Right lobe of liver (tissue), 6 donors: ENCODE data around the gene CS. TPM values are rescaled to one million over a fixed set of nuclear protein-coding genes. Genes with fewer than 3 reads are reported as not detected.

Experiments
- ATAC-seq, 4 donors: fragments of 200-7000 bp; cut with Tn5 transposase; one replicate each; pipeline ENCODE4 v1.9.1; 2020; ENCODE audit warnings: mild to moderate bottlenecking in 4 of 4, moderate library complexity in 4 of 4
- DNase-seq, 3 donors: peaks; one replicate each; pipeline ENCODE4 v3.0.0-alpha.2; 2020
- H3K27ac ChIP-seq, 3 donors: fragments of 200-600 bp; one replicate each; pipeline ENCODE4 v1.8.0; 2022
- H3K27me3 ChIP-seq, 2 donors: fragments of 200-600 bp; one replicate each; pipeline ENCODE4 v1.8.0; 2022
- H3K36me3 ChIP-seq, 4 donors: fragments of 200-600 bp; sonication (generic) in 1 of 4; one replicate each; pipeline versions ENCODE4 v1.5.1 to v1.8.0; 2017 to 2022; ENCODE audit warnings: control low read depth in 1 of 4
- H3K4me1 ChIP-seq, 4 donors: fragments of 200-600 bp; sonication (generic) in 1 of 4; one replicate each; pipeline versions ENCODE4 v1.5.1 to v1.8.0; 2017 to 2022; ENCODE audit warnings: control low read depth in 1 of 4
- H3K4me3 ChIP-seq, 3 donors: fragments of 200-600 bp; one replicate each; pipeline ENCODE4 v1.8.0; 2022
- H3K9me3 ChIP-seq, 4 donors: fragments of 200-600 bp; sonication (generic) in 1 of 4; one replicate each; pipeline versions ENCODE4 v1.5.1 to v1.8.0; 2017 to 2022; ENCODE audit warnings: control low read depth in 1 of 4
- CTCF ChIP-seq, 4 donors: fragments of 200-600 bp in 3 of 4; fragments of 450-650 bp in 1 of 4; IDR thresholded peaks; one replicate each; pipeline versions ENCODE4 v1.5.1 to v1.8.0; 2016 to 2022; ENCODE audit warnings: antibody characterized with exemption in 4 of 4, mild to moderate bottlenecking in 2 of 4
- POLR2A ChIP-seq: fragments of 450-650 bp; IDR thresholded peaks from one replicate; pipeline ENCODE4 v1.6.1; 2017; ENCODE audit warnings: antibody characterized with exemption, mild to moderate bottlenecking
- WGBS: methylation state at CpG from one replicate; pipeline ENCODE4 v1.1.6; 2018; ENCODE audit warnings: low coverage, low lambda C conversion rate; ENCODE audit not compliant: insufficient coverage; ENCODE audit errors: missing lambda C conversion rate; 5-methylcytosine and 5-hydroxymethylcytosine counted together
- intact Hi-C, 2 donors: fragments of 100-400 bp; cut with DNase I; formaldehyde crosslinking; loops; one replicate each; pipeline versions ENCODE4 v1.11.2 to v1.14.1; 2022
- total RNA-seq, 6 experiments: library from RNA; depleted of rRNA in 2 of 6; stranded (reverse); fragments of >200 nt in 2 of 6; fragmentation: NEBNext Ultra II Directional in 3 of 6; extraction: Animal tissue kit (Norgen Biotek cat#: 25700) in 3 of 6; gene quantifications; one replicate each; pipeline versions ENCODE4 v1.1.0 to v1.2.4, GENCODE V29; 2016 to 2023
- donor health status: DM: no; HTN: yes; CAD: no.
- donor health status: DM: no; HTN: no; CAD: no.
- donor health status: DM: no; HTN: no; CAD: no.
- donor health status: DM: no; HTN: yes; CAD: no.
- donor health status: DM: no; HTN: yes; CAD: no.

CS gene
- total RNA-seq, 6 experiments from 2014 or later = 45.6 to 109 (median 61.2) TPM

GRCh38 chr12:56260921-56261320 lies 39.2 kb downstream of the CS start:
- intact Hi-C loops = no loop called here
- DNase-seq (no peak), ATAC-seq (no peak)
- no peak for TF ChIP-seq CTCF (IDR thresholded peaks at IDR 0.05)
- TF ChIP-seq POLR2A = no peak
- Histone ChIP-seq H3K4me1 (peaks cover 0 to 17% (median 8%) of the 10 kb centered on the region in 4 donors), H3K9me3 (no peaks in the 10 kb centered on the region), H3K27me3 (no peaks in the 10 kb centered on the region), H3K4me3 (no peak overlapping the region), H3K36me3 (peaks cover 0 to 10% (median 0%) of the 10 kb centered on the region in 4 donors), H3K27ac (no peak overlapping the region)
- WGBS = 67% methylated on average over 3 of the region's 3 CpGs

- no peak for DNase-seq
- 95% methylated on average over 8 of the region's 8 CpGs for WGBS
- H3K4me3 ChIP-seq = no peak overlapping the region
- peaks cover 0 to 15% (median 0%) of the 10 kb centered on the region in 4 donors for H3K36me3 ChIP-seq
- intact Hi-C loops = no loop called here
- no peak for ATAC-seq
- peaks cover 0 to 15% (median 7%) of the 10 kb centered on the region in 4 donors for H3K4me1 ChIP-seq
- H3K27ac ChIP-seq = no peak overlapping the region
- no peaks in the 10 kb centered on the region for H3K27me3 ChIP-seq
- TF ChIP-seq CTCF (IDR thresholded peaks at IDR 0.05) (no peak), POLR2A (no peak)
- no peaks in the 10 kb centered on the region for H3K9me3 ChIP-seq
These were observed 39.8 kb downstream of the CS start for GRCh38 chr12:56260380-56260779.

- no peak for TF ChIP-seq CTCF (IDR thresholded peaks at IDR 0.05)
- TF ChIP-seq POLR2A = no peak
- intact Hi-C loops = no loop called here
- DNase-seq (no peak), ATAC-seq (no peak)
- Histone ChIP-seq H3K4me1 (peaks cover 0 to 15% (median 7%) of the 10 kb centered on the region in 4 donors), H3K9me3 (no peaks in the 10 kb centered on the region), H3K36me3 (peaks cover 0 to 30% (median 8%) of the 10 kb centered on the region in 4 donors), H3K27ac (peak overlapping the region; percentile 74 to 86 (median 75)), H3K27me3 (no peaks in the 10 kb centered on the region), H3K4me3 (peak overlapping the region; percentile 93 to 97 (median 97))
- WGBS = 15% methylated on average over 8 of the region's 9 CpGs
These were observed 41.3 kb downstream of the CS start for GRCh38 chr12:56258820-56259183.

- peaks cover 0 to 35% (median 11%) of the 10 kb centered on the region in 4 donors for H3K36me3 ChIP-seq
- peaks cover 0 to 15% (median 7%) of the 10 kb centered on the region in 4 donors for H3K4me1 ChIP-seq
- intact Hi-C loops = no loop called here
- H3K4me3 ChIP-seq = peak within 1 kb of the TSS; percentile 93 to 97 (median 97)
- WGBS = 0% methylated on average over 8 of the region's 78 CpGs
- H3K9me3 ChIP-seq = no peaks in the 10 kb centered on the region
- peak; percentile 95 to 100 (median 98) for ATAC-seq
- no peaks in the 10 kb centered on the region for H3K27me3 ChIP-seq
- TF ChIP-seq POLR2A = peak; percentile 40
- TF ChIP-seq CTCF (IDR thresholded peaks at IDR 0.05) = peak; percentile 69 to 96 (median 78)
- peak within 1 kb of the TSS; percentile 74 to 86 (median 75) for H3K27ac ChIP-seq
- DNase-seq = peak; percentile 79 to 86 (median 81)
These were observed 41.9 kb downstream of the CS start, which contains the start of gene ANKRD52 for GRCh38 chr12:56258068-56258819. Gene ANKRD52, minus strand, starts transcription at chr12:56258384. Its CDS starts 115 bp downstream, at chr12:56258269.
